Measurements from ENCODE around the gene CFAP77. TPM values are rescaled to one million over a fixed set of nuclear protein-coding genes. Genes with fewer than 3 reads are reported as not detected.

The CFAP77 gene
- total RNA-seq, 1 donor from 2014 or later = 0.36 TPM

- Mint-ChIP-seq H3K27ac (ENCODE audit: unreplicated experiment) (peak overlapping the region; percentile 41), H3K4me1 (ENCODE audit: low read depth, unreplicated experiment) (no peaks in the 10 kb centered on the region), H3K36me3 (ENCODE audit: low read depth, unreplicated experiment) (no peaks in the 10 kb centered on the region), H3K27me3 (ENCODE audit: low read depth, unreplicated experiment) (peaks cover 43% of the 10 kb centered on the region), H3K9me3 (ENCODE audit: unreplicated experiment) (peaks cover 2% of the 10 kb centered on the region), H3K4me3 (ENCODE audit: unreplicated experiment) (no peak overlapping the region)
- Histone ChIP-seq H3K4me2 (ENCODE audit: low read length) (no peak overlapping the region), H4K20me1 (ENCODE audit: insufficient read depth, low read length) (no peaks in the 10 kb centered on the region), H3K27me3 (ENCODE audit: insufficient read depth, low read length) (peaks cover 19% of the 10 kb centered on the region), H3K27ac (ENCODE audit: low read depth, low read length) (no peak overlapping the region), H3K79me2 (ENCODE audit: insufficient read depth, low read length) (no peaks in the 10 kb centered on the region), H3K36me3 (ENCODE audit: insufficient read depth, low read length) (no peaks in the 10 kb centered on the region), H3K9me3 (ENCODE audit: insufficient read depth, low read depth, low read length) (no peaks in the 10 kb centered on the region), H3K9ac (ENCODE audit: low read length) (no peak overlapping the region), H2AFZ (ENCODE audit: low read depth, low read length) (no peak overlapping the region), H3K4me1 (ENCODE audit: insufficient read depth, low read length) (peaks cover under 1% of the 10 kb centered on the region), H3K4me3 (ENCODE audit: insufficient read depth, low read depth, low read length) (no peak overlapping the region)
- no peak for TF ChIP-seq CTCF (IDR thresholded peaks at IDR 0.05; ENCODE audit: insufficient read depth, low read depth, low read length)
- TF ChIP-seq EZH2 (IDR thresholded peaks at IDR 0.05; ENCODE audit: insufficient read depth, low read length) = no peak
- FAIRE-seq (no peak), DNase-seq (ENCODE audit: low read depth) (no peak)
Measured at GRCh38 chr9:132551556-132551955, 141.5 kb downstream of the CFAP77 start.

GRCh38 chr9:132552041-132552440, 142.0 kb downstream of the CFAP77 start:
- H3K4me1 Mint-ChIP-seq (ENCODE audit: low read depth, unreplicated experiment) = no peaks in the 10 kb centered on the region
- Histone ChIP-seq H3K79me2 (ENCODE audit: insufficient read depth, low read length) (no peaks in the 10 kb centered on the region), H3K36me3 (ENCODE audit: insufficient read depth, low read length) (no peaks in the 10 kb centered on the region), H4K20me1 (ENCODE audit: insufficient read depth, low read length) (no peaks in the 10 kb centered on the region), H3K27ac (ENCODE audit: low read depth, low read length) (no peak overlapping the region), H3K4me2 (ENCODE audit: low read length) (no peak overlapping the region), H3K4me3 (ENCODE audit: insufficient read depth, low read depth, low read length) (no peak overlapping the region), H3K9ac (ENCODE audit: low read length) (no peak overlapping the region), H3K9me3 (ENCODE audit: insufficient read depth, low read depth, low read length) (no peaks in the 10 kb centered on the region), H3K27me3 (ENCODE audit: insufficient read depth, low read length) (peaks cover 24% of the 10 kb centered on the region), H3K4me1 (ENCODE audit: insufficient read depth, low read length) (no peaks in the 10 kb centered on the region), H2AFZ (ENCODE audit: low read depth, low read length) (no peak overlapping the region)
- TF ChIP-seq CTCF (IDR thresholded peaks at IDR 0.05; ENCODE audit: insufficient read depth, low read depth, low read length) (no peak), EZH2 (IDR thresholded peaks at IDR 0.05; ENCODE audit: insufficient read depth, low read length) (no peak)
- H3K4me3 Mint-ChIP-seq (ENCODE audit: unreplicated experiment) = no peak overlapping the region
- no peaks in the 10 kb centered on the region for H3K36me3 Mint-ChIP-seq (ENCODE audit: low read depth, unreplicated experiment)
- DNase-seq (ENCODE audit: low read depth) = no peak
- no peak overlapping the region for H3K27ac Mint-ChIP-seq (ENCODE audit: unreplicated experiment)
- peaks cover 45% of the 10 kb centered on the region for H3K27me3 Mint-ChIP-seq (ENCODE audit: low read depth, unreplicated experiment)
- peaks cover 2% of the 10 kb centered on the region for H3K9me3 Mint-ChIP-seq (ENCODE audit: unreplicated experiment)
- FAIRE-seq = no peak

- Mint-ChIP-seq H3K4me1 (ENCODE audit: low read depth, unreplicated experiment) (no peaks in the 10 kb centered on the region), H3K36me3 (ENCODE audit: low read depth, unreplicated experiment) (no peaks in the 10 kb centered on the region), H3K27ac (ENCODE audit: unreplicated experiment) (no peak overlapping the region), H3K9me3 (ENCODE audit: unreplicated experiment) (peaks cover 6% of the 10 kb centered on the region), H3K27me3 (ENCODE audit: low read depth, unreplicated experiment) (peaks cover 41% of the 10 kb centered on the region), H3K4me3 (ENCODE audit: unreplicated experiment) (no peak overlapping the region)
- Histone ChIP-seq H3K36me3 (ENCODE audit: insufficient read depth, low read length) (no peaks in the 10 kb centered on the region), H3K4me3 (ENCODE audit: insufficient read depth, low read depth, low read length) (no peak overlapping the region), H3K79me2 (ENCODE audit: insufficient read depth, low read length) (no peaks in the 10 kb centered on the region), H3K27ac (ENCODE audit: low read depth, low read length) (no peak overlapping the region), H3K9ac (ENCODE audit: low read length) (no peak overlapping the region), H3K9me3 (ENCODE audit: insufficient read depth, low read depth, low read length) (no peaks in the 10 kb centered on the region), H2AFZ (ENCODE audit: low read depth, low read length) (no peak overlapping the region), H4K20me1 (ENCODE audit: insufficient read depth, low read length) (no peaks in the 10 kb centered on the region), H3K27me3 (ENCODE audit: insufficient read depth, low read length) (peaks cover 31% of the 10 kb centered on the region), H3K4me1 (ENCODE audit: insufficient read depth, low read length) (no peaks in the 10 kb centered on the region), H3K4me2 (ENCODE audit: low read length) (no peak overlapping the region)
- DNase-seq (ENCODE audit: low read depth) = no peak
- TF ChIP-seq EZH2 (IDR thresholded peaks at IDR 0.05; ENCODE audit: insufficient read depth, low read length) (no peak), CTCF (IDR thresholded peaks at IDR 0.05; ENCODE audit: insufficient read depth, low read depth, low read length) (no peak)
- no peak for FAIRE-seq
Measured at GRCh38 chr9:132554755-132555154, 144.7 kb downstream of the CFAP77 start.
